HG03175 (cell line): ENCODE data around the gene CTTNBP2.

ENCODE experiments used
- ATAC-seq: cut with Tn5 transposase; IDR thresholded peaks from one replicate; pipeline ENCODE4 v1.9.1; 2021; ENCODE audit warnings: mild to moderate bottlenecking, moderate library complexity; ENCODE audit not compliant: unreplicated experiment

Gene CTTNBP2

GRCh38 chr7:117829450-117830117 is 43.7 kb downstream of the CTTNBP2 start:
- no peak for ATAC-seq

- no peak for ATAC-seq
Observed at GRCh38 chr7:117828825-117829224, 44.4 kb downstream of the CTTNBP2 start.

GRCh38 chr7:117827862-117828261 is 45.4 kb downstream of the CTTNBP2 start:
- no peak for ATAC-seq

- ATAC-seq: no peak
Observed at GRCh38 chr7:117825132-117825531, 48.1 kb downstream of the CTTNBP2 start.

GRCh38 chr7:117824592-117824991 is 48.6 kb downstream of the CTTNBP2 start:
- no peak for ATAC-seq

GRCh38 chr7:117819558-117819957 is 53.7 kb downstream of the CTTNBP2 start:
- no peak for ATAC-seq

- no peak for ATAC-seq
Observed at GRCh38 chr7:117818232-117818631, 55.0 kb downstream of the CTTNBP2 start.

GRCh38 chr7:117816727-117817126 is 56.5 kb downstream of the CTTNBP2 start:
- ATAC-seq: no peak

GRCh38 chr7:117811696-117812095 is 61.5 kb downstream of the CTTNBP2 start:
- no peak for ATAC-seq

GRCh38 chr7:117810642-117811512 is 62.4 kb downstream of the CTTNBP2 start:
- ATAC-seq: no peak

- no peak for ATAC-seq
Observed at GRCh38 chr7:117809958-117810357, 63.3 kb downstream of the CTTNBP2 start.

GRCh38 chr7:117808910-117809705 is 64.1 kb downstream of the CTTNBP2 start:
- no peak for ATAC-seq

GRCh38 chr7:117808341-117808757 is 64.9 kb downstream of the CTTNBP2 start:
- no peak for ATAC-seq

GRCh38 chr7:117807676-117808075 is 65.6 kb downstream of the CTTNBP2 start:
- no peak for ATAC-seq

GRCh38 chr7:117806011-117806410 is 67.2 kb downstream of the CTTNBP2 start:
- no peak for ATAC-seq

- no peak for ATAC-seq
Observed at GRCh38 chr7:117805241-117805640, 68.0 kb downstream of the CTTNBP2 start.

- no peak for ATAC-seq
Observed at GRCh38 chr7:117803476-117803875, 69.8 kb downstream of the CTTNBP2 start.

- no peak for ATAC-seq
Observed at GRCh38 chr7:117802660-117803059, 70.6 kb downstream of the CTTNBP2 start.

- ATAC-seq: no peak
Observed at GRCh38 chr7:117800841-117801240, 72.4 kb downstream of the CTTNBP2 start.

GRCh38 chr7:117800406-117800805 is 72.8 kb downstream of the CTTNBP2 start:
- ATAC-seq: no peak

- ATAC-seq: no peak
Observed at GRCh38 chr7:117796889-117797288, 76.4 kb downstream of the CTTNBP2 start.
